ENCODE measurements around the gene RANBP3.
A peak's percentile ranks its signal among the peaks of the same experiment; 100 is the strongest.

The RANBP3 gene

GRCh38 chr19:6021878-6022569, 44.1 kb upstream of the RANBP3 start:
- Histone ChIP-seq H3K4me1 (ENCODE audit: insufficient read depth, low read length, severe bottlenecking) (no peaks in the 10 kb centered on the region), H3K4me2 (ENCODE audit: low read length) (no peak overlapping the region), H3K9ac (ENCODE audit: low read length) (no peak overlapping the region), H3K27me3 (ENCODE audit: insufficient read depth, low read length) (peaks cover 2% of the 10 kb centered on the region; the same call in 1 of the 2 replicates), H3K4me3 (ENCODE audit: low read depth, low read length, poor library complexity, severe bottlenecking) (no peak overlapping the region), H3K9me2 (ENCODE audit: low read depth, low read length) (no peaks in the 10 kb centered on the region), H4K20me1 (ENCODE audit: insufficient read depth, low read length) (no peaks in the 10 kb centered on the region), H3K9me3 (ENCODE audit: low read length) (no peaks in the 10 kb centered on the region), H3F3A (ENCODE audit: insufficient read depth, low read length) (no peaks in the 10 kb centered on the region), H2AFZ (ENCODE audit: low read length) (no peak overlapping the region), H3K79me2 (ENCODE audit: insufficient read depth, low read length) (no peaks in the 10 kb centered on the region), H3K36me3 (ENCODE audit: insufficient read depth, low read length) (no peaks in the 10 kb centered on the region), H3K27ac (ENCODE audit: low read depth, low read length, poor library complexity, severe bottlenecking) (no peak overlapping the region)
- no peak for TF ChIP-seq EZH2 (IDR thresholded peaks at IDR 0.05; ENCODE audit: borderline replicate concordance, low read length)
- TF ChIP-seq, protein P1, sequence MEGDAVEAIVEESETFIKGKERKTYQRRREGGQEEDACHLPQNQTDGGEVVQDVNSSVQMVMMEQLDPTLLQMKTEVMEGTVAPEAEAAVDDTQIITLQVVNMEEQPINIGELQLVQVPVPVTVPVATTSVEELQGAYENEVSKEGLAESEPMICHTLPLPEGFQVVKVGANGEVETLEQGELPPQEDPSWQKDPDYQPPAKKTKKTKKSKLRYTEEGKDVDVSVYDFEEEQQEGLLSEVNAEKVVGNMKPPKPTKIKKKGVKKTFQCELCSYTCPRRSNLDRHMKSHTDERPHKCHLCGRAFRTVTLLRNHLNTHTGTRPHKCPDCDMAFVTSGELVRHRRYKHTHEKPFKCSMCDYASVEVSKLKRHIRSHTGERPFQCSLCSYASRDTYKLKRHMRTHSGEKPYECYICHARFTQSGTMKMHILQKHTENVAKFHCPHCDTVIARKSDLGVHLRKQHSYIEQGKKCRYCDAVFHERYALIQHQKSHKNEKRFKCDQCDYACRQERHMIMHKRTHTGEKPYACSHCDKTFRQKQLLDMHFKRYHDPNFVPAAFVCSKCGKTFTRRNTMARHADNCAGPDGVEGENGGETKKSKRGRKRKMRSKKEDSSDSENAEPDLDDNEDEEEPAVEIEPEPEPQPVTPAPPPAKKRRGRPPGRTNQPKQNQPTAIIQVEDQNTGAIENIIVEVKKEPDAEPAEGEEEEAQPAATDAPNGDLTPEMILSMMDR (IDR thresholded peaks at IDR 0.05; ENCODE audit: low read length): peak; percentile 75

GRCh38 chr19:6020972-6021805, 43.2 kb upstream of the RANBP3 start:
- no peaks in the 10 kb centered on the region for H3K9me3 ChIP-seq (ENCODE audit: low read length)
- H3K9ac ChIP-seq (ENCODE audit: low read length): no peak overlapping the region
- H3K27me3 ChIP-seq (ENCODE audit: insufficient read depth, low read length): peaks cover 6% of the 10 kb centered on the region; the same call in 1 of the 2 replicates
- H3K9me2 ChIP-seq (ENCODE audit: low read depth, low read length): no peaks in the 10 kb centered on the region
- H3K4me3 ChIP-seq (ENCODE audit: low read depth, low read length, poor library complexity, severe bottlenecking): no peak overlapping the region
- no peaks in the 10 kb centered on the region for H3F3A ChIP-seq (ENCODE audit: insufficient read depth, low read length)
- TF ChIP-seq, protein P1 (IDR thresholded peaks at IDR 0.05; ENCODE audit: low read length): peak; percentile 7; the same call in 1 of the 2 replicates
- no peak for TF ChIP-seq EZH2 (IDR thresholded peaks at IDR 0.05; ENCODE audit: borderline replicate concordance, low read length)
- H3K79me2 ChIP-seq (ENCODE audit: insufficient read depth, low read length): no peaks in the 10 kb centered on the region
- H3K36me3 ChIP-seq (ENCODE audit: insufficient read depth, low read length): no peaks in the 10 kb centered on the region
- no peak overlapping the region for H3K4me2 ChIP-seq (ENCODE audit: low read length)
- no peak overlapping the region for H3K27ac ChIP-seq (ENCODE audit: low read depth, low read length, poor library complexity, severe bottlenecking)
- H3K4me1 ChIP-seq (ENCODE audit: insufficient read depth, low read length, severe bottlenecking): no peaks in the 10 kb centered on the region
- H4K20me1 ChIP-seq (ENCODE audit: insufficient read depth, low read length): no peaks in the 10 kb centered on the region
- H2AFZ ChIP-seq (ENCODE audit: low read length): no peak overlapping the region

DNA sequence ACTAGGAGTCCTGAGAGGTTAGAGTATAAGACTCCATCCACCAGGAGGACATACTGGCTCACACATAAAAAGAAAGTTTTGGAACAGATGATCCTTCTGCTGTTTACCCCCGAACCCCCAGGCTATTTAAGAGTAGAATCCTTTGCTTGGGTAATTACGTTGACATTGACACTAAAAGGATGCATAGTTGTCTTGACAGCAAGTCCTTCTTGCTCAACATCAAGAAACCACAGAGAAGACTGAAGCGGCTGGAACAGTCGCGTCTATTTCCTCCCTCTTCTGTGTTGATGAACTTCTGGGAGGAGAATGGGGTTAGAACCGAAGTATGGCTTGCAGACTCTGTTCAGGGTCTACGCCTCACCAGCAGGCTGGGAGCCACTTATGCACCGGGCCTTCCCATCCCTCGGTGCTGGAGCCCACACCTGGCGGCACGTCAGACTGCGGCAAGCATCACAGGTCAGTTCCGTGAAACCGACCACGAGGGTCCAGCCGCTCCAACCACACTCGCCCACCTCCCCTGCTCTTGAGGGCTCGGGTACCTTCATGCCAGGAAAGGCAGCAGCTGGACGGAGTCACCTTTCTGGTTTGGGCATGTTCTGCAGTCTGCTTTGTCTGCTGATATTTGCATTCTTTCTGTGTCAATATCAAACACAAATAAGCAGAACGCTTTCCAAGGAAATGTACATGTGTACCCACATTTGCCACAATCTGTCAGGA, 42.4 kb upstream of the RANBP3 start:
- Histone ChIP-seq H3K4me1 (ENCODE audit: insufficient read depth, low read length, severe bottlenecking) (no peaks in the 10 kb centered on the region), H2AFZ (ENCODE audit: low read length) (no peak overlapping the region), H3F3A (ENCODE audit: insufficient read depth, low read length) (no peaks in the 10 kb centered on the region), H3K27ac (ENCODE audit: low read depth, low read length, poor library complexity, severe bottlenecking) (no peak overlapping the region), H3K79me2 (ENCODE audit: insufficient read depth, low read length) (no peaks in the 10 kb centered on the region), H3K36me3 (ENCODE audit: insufficient read depth, low read length) (no peaks in the 10 kb centered on the region), H3K4me2 (ENCODE audit: low read length) (no peak overlapping the region), H3K27me3 (ENCODE audit: insufficient read depth, low read length) (peaks cover 6% of the 10 kb centered on the region; the same call in 1 of the 2 replicates), H3K9me3 (ENCODE audit: low read length) (no peaks in the 10 kb centered on the region), H3K9ac (ENCODE audit: low read length) (no peak overlapping the region), H3K4me3 (ENCODE audit: low read depth, low read length, poor library complexity, severe bottlenecking) (no peak overlapping the region), H3K9me2 (ENCODE audit: low read depth, low read length) (no peaks in the 10 kb centered on the region), H4K20me1 (ENCODE audit: insufficient read depth, low read length) (no peaks in the 10 kb centered on the region)
- TF ChIP-seq, protein P1 (IDR thresholded peaks at IDR 0.05; ENCODE audit: low read length): no peak
- no peak for TF ChIP-seq EZH2 (IDR thresholded peaks at IDR 0.05; ENCODE audit: borderline replicate concordance, low read length)
